Posterior vena cava (tissue), 2 donors: ENCODE measurements around the gene ITPKB. TPM values are rescaled to one million over a fixed set of nuclear protein-coding genes. Genes with fewer than 3 reads are reported as not detected.

Experiments
- DNase-seq: peaks from one replicate; pipeline ENCODE4 v3.0.0-alpha.2; 2020; ENCODE audit warnings: low spot score
- intact Hi-C, 2 donors: fragments of 100-400 bp; cut with DNase I; formaldehyde crosslinking; loops; one replicate each; pipeline versions ENCODE4 v1.14.1 to v1.14.2; 2022 to 2023
- total RNA-seq, 2 donors: library from RNA; stranded (reverse); fragmentation: NEBNext Ultra II Directional; extraction: Animal tissue kit (Norgen Biotek cat#: 25700); gene quantifications; one replicate each; pipeline ENCODE4 v1.2.1, GENCODE V29; 2021
- donor health status: DM: yes; HTN: yes; CAD: no.
- donor health status: DM: yes; HTN: yes; CAD: no.

The ITPKB gene
- total RNA-seq, 2 donors from 2014 or later, result 22.4 to 24.4 TPM

- intact Hi-C loops, result no loop called here
- no peak for DNase-seq
Observed at GRCh38 chr1:226717256-226717909, 21.7 kb downstream of the ITPKB start.

- intact Hi-C loops, result no loop called here
- no peak for DNase-seq
Observed at GRCh38 chr1:226716577-226716976, 22.5 kb downstream of the ITPKB start.

- intact Hi-C loops, result no loop called here
- no peak for DNase-seq
Observed at GRCh38 chr1:226714148-226714547, 24.9 kb downstream of the ITPKB start.

GRCh38 chr1:226712742-226713419, 26.2 kb downstream of the ITPKB start:
- intact Hi-C loops, result no loop called here
- DNase-seq, result no peak

GRCh38 chr1:226711976-226712741, 26.9 kb downstream of the ITPKB start:
- intact Hi-C loops, result no loop called here
- no peak for DNase-seq

- DNase-seq, result no peak
- intact Hi-C loops, result no loop called here
Observed at GRCh38 chr1:226710501-226710900, 28.6 kb downstream of the ITPKB start.

- intact Hi-C loops, result loop anchor here in 1 of 2 donors (10.0 kb wide), 1 partner anchor 1055 kb away; no protein-coding TSS in a partner anchor
- DNase-seq, result no peak
Observed at GRCh38 chr1:226709953-226710352, 29.1 kb downstream of the ITPKB start.

GRCh38 chr1:226708967-226709396, 30.1 kb downstream of the ITPKB start:
- DNase-seq, result peak; percentile 73

GRCh38 chr1:226708342-226708780, 30.7 kb downstream of the ITPKB start:
- intact Hi-C loops, result loop anchor here in 1 of 2 donors (10.0 kb wide), 1 partner anchor 1056 kb away; no protein-coding TSS in a partner anchor
- no peak for DNase-seq

More at GRCh38 chr1:226708967-226709396, 30.1 kb downstream of the ITPKB start:
- intact Hi-C loops, result loop anchor here in 1 of 2 donors (10.0 kb wide), 1 partner anchor 1056 kb away; no protein-coding TSS in a partner anchor

GRCh38 chr1:226706684-226707083, 32.4 kb downstream of the ITPKB start:
- intact Hi-C loops, result loop anchor here in 1 of 2 donors (10.0 kb wide), 1 partner anchor 1058 kb away; no protein-coding TSS in a partner anchor
- peak; percentile 15 for DNase-seq

GRCh38 chr1:226704169-226704937, 34.7 kb downstream of the ITPKB start:
- intact Hi-C loops, result loop anchor here in 1 of 2 donors (10.0 kb wide), 1 partner anchor 1060 kb away; no protein-coding TSS in a partner anchor
- no peak for DNase-seq

- peak; percentile 92 for DNase-seq
- intact Hi-C loops, result loop anchor here in 1 of 2 donors (10.0 kb wide), 1 partner anchor 1062 kb away; no protein-coding TSS in a partner anchor
Observed at GRCh38 chr1:226702957-226703831, 35.9 kb downstream of the ITPKB start.

GRCh38 chr1:226702318-226702956, 36.6 kb downstream of the ITPKB start:
- intact Hi-C loops, result loop anchor here in 1 of 2 donors (10.0 kb wide), 1 partner anchor 1062 kb away; no protein-coding TSS in a partner anchor
- peak; percentile 58 for DNase-seq

- intact Hi-C loops, result loop anchor here in 1 of 2 donors (10.0 kb wide), 1 partner anchor 1064 kb away; no protein-coding TSS in a partner anchor
- peak; percentile 13 for DNase-seq
Observed at GRCh38 chr1:226700861-226701260, 38.2 kb downstream of the ITPKB start.

- intact Hi-C loops, result loop anchor here in 1 of 2 donors (5.0 kb wide), 1 partner anchor 37 kb away; no protein-coding TSS in a partner anchor
- DNase-seq, result peak; percentile 64
Observed at GRCh38 chr1:226699166-226699565, 39.9 kb downstream of the ITPKB start.

- intact Hi-C loops, result loop anchor here in 1 of 2 donors (5.0 kb wide), 1 partner anchor 36 kb away; no protein-coding TSS in a partner anchor
- peak; percentile 20 for DNase-seq
Observed at GRCh38 chr1:226698659-226699058, 40.4 kb downstream of the ITPKB start.
